NAMALWA (cell line): ENCODE results near the gene SLC22A23.

Source experiments
- DNase-seq: peaks from one replicate; pipeline ENCODE4 v3.0.0-alpha.2; 2015; ENCODE audit warnings: low spot score

SLC22A23 gene

GRCh38 chr6:3222506-3223038 lies 234.3 kb downstream of the SLC22A23 start:
- no peak for DNase-seq

GRCh38 chr6:3221578-3221977 lies 235.3 kb downstream of the SLC22A23 start:
- no peak for DNase-seq

DNA sequence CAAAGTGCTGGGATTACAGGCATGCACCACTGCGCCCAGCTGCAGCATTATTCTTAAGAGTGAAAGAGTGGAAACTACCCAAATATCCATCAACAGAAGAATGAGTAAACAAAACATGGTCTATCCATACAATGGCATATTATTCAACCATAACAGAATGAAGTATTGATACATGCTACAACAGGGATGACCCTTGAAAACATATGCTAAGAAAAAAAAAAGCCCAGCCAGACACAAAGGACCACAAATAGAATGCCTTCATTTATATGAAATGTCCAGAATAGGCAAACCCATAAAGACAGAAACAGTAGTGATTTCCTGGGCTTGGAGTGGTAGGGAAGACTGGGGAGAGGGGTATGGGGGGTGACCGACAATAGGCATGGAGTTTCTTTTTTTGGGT lies 236.5 kb downstream of the SLC22A23 start:
- no peak for DNase-seq
